GM21526 (cell line): ENCODE results near the gene MBL2.

ENCODE experiments used
- ATAC-seq: cut with Tn5 transposase; IDR thresholded peaks from one replicate; pipeline ENCODE4 v1.9.1; 2021; ENCODE audit warnings: moderate library complexity; ENCODE audit not compliant: unreplicated experiment, low FRiP score

MBL2 gene

GRCh38 chr10:52741851-52742250, 30.7 kb downstream of the MBL2 start:
- ATAC-seq = no peak

GRCh38 chr10:52740913-52741675, 31.5 kb downstream of the MBL2 start:
- ATAC-seq = peak; percentile 81

GRCh38 chr10:52740155-52740549, 32.4 kb downstream of the MBL2 start:
- ATAC-seq = no peak

- ATAC-seq = no peak
These were observed 33.0 kb downstream of the MBL2 start for GRCh38 chr10:52739380-52740154.

GRCh38 chr10:52738951-52739350, 33.6 kb downstream of the MBL2 start:
- ATAC-seq = no peak

- ATAC-seq = peak; percentile 58
These were observed 43.1 kb downstream of the MBL2 start for GRCh38 chr10:52729271-52730104.

- no peak for ATAC-seq
These were observed 52.6 kb downstream of the MBL2 start for GRCh38 chr10:52720018-52720417.
